OCI-LY3 (cell line): ENCODE measurements around the gene GRM8.

Source experiments
- H2AFZ ChIP-seq: fragments of 200-600, 300-600 bp; shearing (Covaris generic); 2 replicates; pipeline ENCODE4 v1.6.0; 2014; ENCODE audit warnings: antibody characterized with exemption, low read depth, low read length
- H3K27ac ChIP-seq: fragments of 200-600, 300-600 bp; sonication (generic); 2 replicates; pipeline ENCODE4 v1.5.1; 2014; ENCODE audit warnings: mild to moderate bottlenecking, low read length, moderate library complexity, mixed read lengths
- H3K27me3 ChIP-seq: fragments of 200-600, 300-600 bp; sonication (generic); 2 replicates; pipeline ENCODE4 v1.6.1; 2014; ENCODE audit warnings: low read depth, low read length, mixed read lengths
- H3K36me3 ChIP-seq: fragments of 200-600, 300-600 bp; sonication (generic); replicated peaks from 2 replicates; pipeline ENCODE3; 2014; ENCODE audit warnings: low read depth, low read length, mixed read lengths
- H3K4me1 ChIP-seq: fragments of 300-600, 200-600 bp; sonication (generic); 2 replicates; pipeline ENCODE4 v1.6.1; 2014; ENCODE audit warnings: low read length, mixed read lengths
- H3K4me2 ChIP-seq: fragments of 200-600, 300-600 bp; sonication (generic); 2 replicates; pipeline ENCODE4 v1.6.1; 2014; ENCODE audit warnings: low read length, mixed read lengths
- H3K4me3 ChIP-seq: fragments of 300-600, 200-600 bp; sonication (generic); 2 replicates; pipeline ENCODE4 v1.5.1; 2014; ENCODE audit warnings: antibody characterized with exemption, mild to moderate bottlenecking, low read length, moderate library complexity
- H3K79me2 ChIP-seq: fragments of 300-600, 200-600 bp; shearing (Covaris generic); 2 replicates; pipeline ENCODE4 v1.6.1; 2014; ENCODE audit warnings: mild to moderate bottlenecking, low read length, mixed read lengths
- H3K9ac ChIP-seq: fragments of 300-600, 200-600 bp; shearing (Covaris generic); 2 replicates; pipeline ENCODE4 v1.6.0; 2014; ENCODE audit warnings: mild to moderate bottlenecking, low read length, moderate library complexity
- H3K9me3 ChIP-seq: fragments of 200-600, 300-600 bp; shearing (Covaris generic); 2 replicates; pipeline ENCODE4 v1.6.1; 2014; ENCODE audit warnings: low read length, mixed read lengths; ENCODE audit not compliant: insufficient read depth
- H4K20me1 ChIP-seq: fragments of 200-600, 300-600 bp; sonication (generic); 2 replicates; pipeline ENCODE4 v1.6.1; 2016; ENCODE audit warnings: low read length, mixed read lengths; ENCODE audit not compliant: insufficient read depth
- EZH2phosphoT487 ChIP-seq: fragments of 200-600 bp; shearing (Covaris generic); IDR thresholded peaks from 2 replicates; pipeline ENCODE4 v1.6.1; 2018; ENCODE audit warnings: antibody characterized with exemption, mixed run types, low read depth
- TF ChIP-seq, protein P1 (sequence below): fragments of 200-600, 300-600 bp; sonication (generic); IDR thresholded peaks from 2 replicates; pipeline ENCODE4 v1.5.1; 2014; ENCODE audit warnings: antibody characterized with exemption, low read length, low read depth

The GRM8 gene

GRCh38 chr7:127119517-127119916 lies 133.2 kb downstream of the GRM8 start:
- no peak overlapping the region for H3K4me3 ChIP-seq
- no peaks in the 10 kb centered on the region for H3K4me1 ChIP-seq
- H3K79me2 ChIP-seq: no peaks in the 10 kb centered on the region
- H3K9me3 ChIP-seq: no peaks in the 10 kb centered on the region
- no peak for TF ChIP-seq EZH2phosphoT487
- TF ChIP-seq, protein P1, sequence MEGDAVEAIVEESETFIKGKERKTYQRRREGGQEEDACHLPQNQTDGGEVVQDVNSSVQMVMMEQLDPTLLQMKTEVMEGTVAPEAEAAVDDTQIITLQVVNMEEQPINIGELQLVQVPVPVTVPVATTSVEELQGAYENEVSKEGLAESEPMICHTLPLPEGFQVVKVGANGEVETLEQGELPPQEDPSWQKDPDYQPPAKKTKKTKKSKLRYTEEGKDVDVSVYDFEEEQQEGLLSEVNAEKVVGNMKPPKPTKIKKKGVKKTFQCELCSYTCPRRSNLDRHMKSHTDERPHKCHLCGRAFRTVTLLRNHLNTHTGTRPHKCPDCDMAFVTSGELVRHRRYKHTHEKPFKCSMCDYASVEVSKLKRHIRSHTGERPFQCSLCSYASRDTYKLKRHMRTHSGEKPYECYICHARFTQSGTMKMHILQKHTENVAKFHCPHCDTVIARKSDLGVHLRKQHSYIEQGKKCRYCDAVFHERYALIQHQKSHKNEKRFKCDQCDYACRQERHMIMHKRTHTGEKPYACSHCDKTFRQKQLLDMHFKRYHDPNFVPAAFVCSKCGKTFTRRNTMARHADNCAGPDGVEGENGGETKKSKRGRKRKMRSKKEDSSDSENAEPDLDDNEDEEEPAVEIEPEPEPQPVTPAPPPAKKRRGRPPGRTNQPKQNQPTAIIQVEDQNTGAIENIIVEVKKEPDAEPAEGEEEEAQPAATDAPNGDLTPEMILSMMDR: no peak
- H2AFZ ChIP-seq: no peak overlapping the region
- H3K27ac ChIP-seq: no peak overlapping the region
- no peak overlapping the region for H3K9ac ChIP-seq
- H3K27me3 ChIP-seq: no peaks in the 10 kb centered on the region
- no peaks in the 10 kb centered on the region for H4K20me1 ChIP-seq
- H3K36me3 ChIP-seq: no peaks in the 10 kb centered on the region
- H3K4me2 ChIP-seq: no peak overlapping the region

DNA sequence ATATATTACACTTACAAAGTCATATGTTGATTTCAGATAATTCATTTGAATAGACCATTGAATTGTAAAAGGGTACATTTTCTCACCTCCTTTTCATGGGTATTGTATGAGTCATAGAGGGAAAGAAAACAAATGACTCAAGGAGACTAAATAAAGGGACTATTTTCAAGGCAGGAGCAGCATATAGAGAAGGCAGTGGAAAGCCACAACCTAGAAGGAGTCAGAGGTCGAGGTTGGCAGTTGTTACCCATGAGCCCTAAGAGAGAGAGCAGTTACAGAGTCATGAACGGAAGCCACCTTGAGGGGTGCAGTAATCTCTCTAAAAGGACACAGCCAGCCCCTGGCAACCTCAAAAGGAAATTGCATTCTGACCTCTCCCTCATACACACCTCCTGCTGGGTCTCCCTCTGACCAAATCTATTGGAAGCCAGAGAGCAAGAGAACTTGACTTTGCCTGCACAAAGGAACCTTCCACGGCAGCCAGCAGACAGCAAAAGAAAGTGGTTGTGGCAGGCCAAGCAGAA lies 137.9 kb downstream of the GRM8 start:
- no peak overlapping the region for H2AFZ ChIP-seq

DNA sequence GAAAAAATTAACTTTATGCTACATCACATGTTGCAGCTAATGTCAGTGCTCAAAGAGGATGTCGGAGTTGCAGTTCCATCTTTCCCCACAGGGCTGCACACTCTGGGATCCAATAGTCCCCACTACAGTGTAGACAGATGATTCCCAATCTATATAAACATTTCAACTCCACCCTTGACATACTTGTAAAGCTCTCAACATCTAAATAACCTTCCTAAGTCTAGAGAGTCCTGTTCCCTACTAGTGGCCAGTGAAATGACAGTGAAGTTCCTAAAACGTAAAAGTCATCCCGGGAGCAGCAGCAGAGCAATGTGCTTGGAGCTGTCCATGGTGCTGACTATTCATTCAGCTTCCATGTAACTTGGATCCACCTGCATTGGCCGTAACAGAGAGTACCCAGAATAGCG lies 145.1 kb downstream of the GRM8 start:
- no peaks in the 10 kb centered on the region for H3K36me3 ChIP-seq
- TF ChIP-seq, protein P1: peak; percentile 48
- TF ChIP-seq EZH2phosphoT487: no peak
- no peaks in the 10 kb centered on the region for H3K79me2 ChIP-seq
- H3K4me3 ChIP-seq: no peak overlapping the region
- no peaks in the 10 kb centered on the region for H3K4me1 ChIP-seq
- H3K27ac ChIP-seq: no peak overlapping the region
- H2AFZ ChIP-seq: no peak overlapping the region
- H3K9me3 ChIP-seq: no peaks in the 10 kb centered on the region
- H3K27me3 ChIP-seq: no peaks in the 10 kb centered on the region
- H3K4me2 ChIP-seq: no peak overlapping the region
- H4K20me1 ChIP-seq: no peaks in the 10 kb centered on the region
- H3K9ac ChIP-seq: no peak overlapping the region

More for the DNA sequence above, 137.9 kb downstream of the GRM8 start:
- H3K27ac ChIP-seq: no peak overlapping the region
- H3K9ac ChIP-seq: no peak overlapping the region
- H3K4me1 ChIP-seq: no peaks in the 10 kb centered on the region
- TF ChIP-seq, protein P1: no peak
- TF ChIP-seq EZH2phosphoT487: no peak
- H3K27me3 ChIP-seq: no peaks in the 10 kb centered on the region
- H3K4me3 ChIP-seq: no peak overlapping the region
- no peaks in the 10 kb centered on the region for H3K79me2 ChIP-seq
- no peaks in the 10 kb centered on the region for H4K20me1 ChIP-seq
- H3K9me3 ChIP-seq: no peaks in the 10 kb centered on the region
- no peaks in the 10 kb centered on the region for H3K36me3 ChIP-seq
- H3K4me2 ChIP-seq: no peak overlapping the region

- TF ChIP-seq, protein P1: no peak
- no peak for TF ChIP-seq EZH2phosphoT487
- no peak overlapping the region for H3K4me2 ChIP-seq
- no peaks in the 10 kb centered on the region for H3K79me2 ChIP-seq
- no peak overlapping the region for H2AFZ ChIP-seq
- H3K27me3 ChIP-seq: no peaks in the 10 kb centered on the region; the same call in 1 of the 2 replicates
- no peak overlapping the region for H3K9ac ChIP-seq
- 0 out of 2 replicates have a peak, but pooled peaks cover 6% of the 10 kb centered on the region for H3K4me1 ChIP-seq
- H3K9me3 ChIP-seq: no peaks in the 10 kb centered on the region
- H3K27ac ChIP-seq: no peak overlapping the region
- no peak overlapping the region for H3K4me3 ChIP-seq
- H3K36me3 ChIP-seq: no peaks in the 10 kb centered on the region
- no peaks in the 10 kb centered on the region for H4K20me1 ChIP-seq
Measured at GRCh38 chr7:127093340-127093739, 159.4 kb downstream of the GRM8 start.
